Transverse colon (tissue), 4 donors: Measurements from ENCODE around the gene SH3RF3. TPM values are rescaled to one million over a fixed set of nuclear protein-coding genes. Genes with fewer than 3 reads are reported as not detected.

Experiments used
- DNase-seq: peaks from one replicate; pipeline ENCODE4 v3.0.0-alpha.2; 2019
- H3K27ac ChIP-seq, 4 donors: fragments of 200-600 bp; sonication (generic); 2 replicates each; pipeline ENCODE4 v1.5.1; 2016 to 2018; ENCODE audit warnings: inconsistent platforms in 4 of 4
- H3K27me3 ChIP-seq: fragments of 200-600 bp; sonication (generic); 2 replicates; pipeline ENCODE4 v1.5.1; 2017; ENCODE audit warnings: inconsistent platforms
- H3K36me3 ChIP-seq, 4 donors: fragments of 200-600 bp; sonication (generic); 2 replicates each; pipeline ENCODE4 v1.5.1; 2017 to 2019; ENCODE audit warnings: inconsistent platforms in 4 of 4
- H3K4me1 ChIP-seq, 4 donors: fragments of 200-600 bp; sonication (generic); 2 replicates each; pipeline ENCODE4 v1.5.1; 2017 to 2020; ENCODE audit warnings: inconsistent platforms in 4 of 4
- H3K4me3 ChIP-seq, 4 donors: fragments of 200-600 bp; sonication (generic); 1 replicate in 1 of 4; 2 replicates in 3 of 4; pipeline versions ENCODE4 v1.5.1 to v1.6.1; 2017 to 2019; ENCODE audit warnings: inconsistent platforms in 4 of 4
- H3K9me3 ChIP-seq, 2 donors: fragments of 200-600 bp; sonication (generic); 2 replicates each; pipeline ENCODE4 v1.5.1; 2017 to 2019; ENCODE audit warnings: inconsistent platforms in 2 of 2
- CTCF ChIP-seq, 5 experiments: fragments of 200-600 bp in 3 of 5; fragments of 450-650 bp in 2 of 5; sonication (generic) in 3 of 5; IDR thresholded peaks; 1 replicate in 2 of 5; 2 replicates in 3 of 5; pipeline ENCODE4 v1.5.1; 2016 to 2017; ENCODE audit warnings: antibody characterized with exemption in 5 of 5, inconsistent platforms in 3 of 5, mild to moderate bottlenecking in 2 of 5, moderate library complexity in 1 of 5
- EP300 ChIP-seq: sonication (generic); formaldehyde crosslinking; IDR thresholded peaks from one replicate; pipeline ENCODE4 v1.6.1; 2017; ENCODE audit warnings: antibody characterized with exemption, low read depth
- POLR2A ChIP-seq: fragments of 450-650 bp; IDR thresholded peaks from one replicate; pipeline ENCODE4 v1.6.1; 2016; ENCODE audit warnings: antibody characterized with exemption, mild to moderate bottlenecking, moderate library complexity
- POLR2AphosphoS5 ChIP-seq, 3 donors: sonication (generic); formaldehyde crosslinking; IDR thresholded peaks; one replicate each; pipeline ENCODE4 v1.6.1; 2016; ENCODE audit warnings: antibody characterized with exemption in 3 of 3
- WGBS, 2 donors: methylation state at CpG; one replicate each; pipeline ENCODE4 v1.1.5; 2018; ENCODE audit warnings: low coverage in 1 of 2; 5-methylcytosine and 5-hydroxymethylcytosine counted together
- in situ Hi-C, 4 donors: fragments of 200-750 bp; cut with MboI; loops; one replicate each; pipeline versions ENCODE4 v1.15.0 to v1.15.1; 2017; ENCODE audit warnings: low sequenced_read_pairs in 3 of 4, low pct_ligation_motif_present in 1 of 4, low pct_unique_long_range_greater_than_20kb in 1 of 4
- intact Hi-C: fragments of 100-400 bp; cut with DNase I; formaldehyde crosslinking; loops from one replicate; pipeline ENCODE4 v1.15.1; 2023; ENCODE audit warnings: low total_unique reads
- total RNA-seq, 4 donors: library from RNA; depleted of rRNA; stranded (reverse); fragments of >200 nt; gene quantifications; one replicate each; pipeline ENCODE4 v1.1.0, GENCODE V29; 2016

The SH3RF3 gene
- total RNA-seq, 4 donors from 2014 or later = 1.9 to 8.8 (median 2.9) TPM

- 77% methylated on average over 8 of the region's 8 CpGs; no CpG with 5 or more reads in 1 of the 2 donors for WGBS, 2 donors
- Histone ChIP-seq H3K4me1 (no peaks in the 10 kb centered on the region), H3K27ac (no peak overlapping the region), H3K4me3 (no peak overlapping the region), H3K9me3 (no peaks in the 10 kb centered on the region), H3K27me3 (no peaks in the 10 kb centered on the region), H3K36me3 (no peaks in the 10 kb centered on the region)
- TF ChIP-seq POLR2AphosphoS5 (IDR thresholded peaks at IDR 0.05) = no peak
- no peak for TF ChIP-seq POLR2A
- no peak for TF ChIP-seq EP300
- TF ChIP-seq CTCF (IDR thresholded peaks at IDR 0.05) = no peak
- in situ Hi-C loops = no loop called here
- DNase-seq = no peak
- intact Hi-C loops = no loop called here
Observed at GRCh38 chr2:109081374-109081773, 47.6 kb upstream of the SH3RF3 start.

GRCh38 chr2:109083771-109084170 is 45.2 kb upstream of the SH3RF3 start:
- no peak for DNase-seq
- Histone ChIP-seq H3K36me3 (no peaks in the 10 kb centered on the region), H3K4me1 (no peaks in the 10 kb centered on the region), H3K27me3 (no peaks in the 10 kb centered on the region), H3K4me3 (no peak overlapping the region), H3K27ac (no peak overlapping the region), H3K9me3 (no peaks in the 10 kb centered on the region)
- TF ChIP-seq EP300 = no peak
- no peak for TF ChIP-seq POLR2A
- TF ChIP-seq POLR2AphosphoS5 (IDR thresholded peaks at IDR 0.05) = no peak
- 83 to 95% methylated on average over 3 to 4 of the region's 4 CpGs for WGBS, 2 donors
- in situ Hi-C loops = no loop called here
- intact Hi-C loops = no loop called here

- TF ChIP-seq CTCF (IDR thresholded peaks at IDR 0.05) (no peak), EP300 (no peak), POLR2AphosphoS5 (IDR thresholded peaks at IDR 0.05) (no peak), POLR2A (no peak)
- intact Hi-C loops (no loop called here), in situ Hi-C loops (no loop called here)
- no peaks in the 10 kb centered on the region for H3K9me3 ChIP-seq
- no peaks in the 10 kb centered on the region for H3K27me3 ChIP-seq
- H3K36me3 ChIP-seq = no peaks in the 10 kb centered on the region
- DNase-seq = no peak
- H3K4me3 ChIP-seq = no peak overlapping the region
- 83 to 94% methylated on average over 1 to 3 of the region's 3 CpGs for WGBS, 2 donors
- H3K4me1 ChIP-seq = no peaks in the 10 kb centered on the region
- no peak overlapping the region for H3K27ac ChIP-seq
Observed at GRCh38 chr2:109084341-109084740, 44.7 kb upstream of the SH3RF3 start.

GRCh38 chr2:109085912-109086742 is 42.9 kb upstream of the SH3RF3 start:
- Histone ChIP-seq H3K9me3 (no peaks in the 10 kb centered on the region), H3K4me1 (no peaks in the 10 kb centered on the region), H3K27me3 (no peaks in the 10 kb centered on the region), H3K4me3 (no peak overlapping the region), H3K27ac (no peak overlapping the region), H3K36me3 (no peaks in the 10 kb centered on the region)
- in situ Hi-C loops = no loop called here
- 85 to 100% methylated on average over 1 to 11 of the region's 11 CpGs for WGBS, 2 donors
- TF ChIP-seq POLR2A (no peak), CTCF (IDR thresholded peaks at IDR 0.05) (no peak), EP300 (no peak), POLR2AphosphoS5 (IDR thresholded peaks at IDR 0.05) (no peak)
- intact Hi-C loops = no loop called here
- DNase-seq = no peak

GRCh38 chr2:109086743-109087020 is 42.3 kb upstream of the SH3RF3 start:
- in situ Hi-C loops = no loop called here

More at GRCh38 chr2:109086743-109087020, 42.3 kb upstream of the SH3RF3 start:
- Histone ChIP-seq H3K27ac (no peak overlapping the region), H3K4me1 (no peaks in the 10 kb centered on the region), H3K4me3 (no peak overlapping the region), H3K27me3 (no peaks in the 10 kb centered on the region), H3K9me3 (no peaks in the 10 kb centered on the region), H3K36me3 (no peaks in the 10 kb centered on the region)
- 92% methylated on average over 2 of the region's 2 CpGs; no CpG with 5 or more reads in 1 of the 2 donors for WGBS, 2 donors
- intact Hi-C loops = no loop called here
- no peak for DNase-seq
- no peak for TF ChIP-seq EP300
